Measurements from ENCODE around the gene H19. TPM values are rescaled to one million over a fixed set of nuclear protein-coding genes. Genes with fewer than 3 reads are reported as not detected.

H19 gene
- total and polyA plus RNA-seq, 2 experiments from 2014 or later, result 15.8 to 26.2 TPM

- DNase-seq (ENCODE audit: low spot score), result no peak
- no peaks in the 10 kb centered on the region for H3K36me3 ChIP-seq (replicated peaks; ENCODE audit: insufficient read depth, low read depth)
- H3K4me2 ChIP-seq, result no peak overlapping the region
- no peaks in the 10 kb centered on the region for H3K9me2 ChIP-seq (replicated peaks; ENCODE audit: insufficient read depth)
- no peak overlapping the region for H3K4me3 ChIP-seq
- WGBS (ENCODE audit: low lambda C conversion rate, missing lambda C conversion rate), result no CpG with 5 or more reads among the region's 26 CpGs
- no peaks in the 10 kb centered on the region for H3K4me1 ChIP-seq (ENCODE audit: insufficient read depth)
- no peaks in the 10 kb centered on the region for H3K79me2 ChIP-seq
- no peak overlapping the region for H3K27ac ChIP-seq
- no peaks in the 10 kb centered on the region for H4K20me1 ChIP-seq (ENCODE audit: insufficient read depth, poor library complexity, severe bottlenecking)
- no peak overlapping the region for H2AFZ ChIP-seq
- TF ChIP-seq CTCF (IDR thresholded peaks at IDR 0.05; ENCODE audit: poor library complexity), result no peak
- no peak for TF ChIP-seq EZH2phosphoT487 (IDR thresholded peaks at IDR 0.05; ENCODE audit: low read depth, severe bottlenecking, unreplicated experiment)
- no peak for TF ChIP-seq EZH2 (IDR thresholded peaks at IDR 0.05; ENCODE audit: borderline replicate concordance)
- H3K9me3 ChIP-seq (ENCODE audit: low read depth), result no peaks in the 10 kb centered on the region
- H3K27me3 ChIP-seq, result no peaks in the 10 kb centered on the region
Observed at GRCh38 chr11:1982873-1983600, 14.6 kb downstream of the H19 start.

GRCh38 chr11:1979607-1980006 lies 18.0 kb downstream of the H19 start:
- Histone ChIP-seq H3K4me1 (ENCODE audit: insufficient read depth) (no peaks in the 10 kb centered on the region), H3K36me3 (replicated peaks; ENCODE audit: insufficient read depth, low read depth) (no peaks in the 10 kb centered on the region), H3K27me3 (no peaks in the 10 kb centered on the region), H3K9me2 (replicated peaks; ENCODE audit: insufficient read depth) (no peaks in the 10 kb centered on the region), H3K4me2 (no peak overlapping the region), H3K79me2 (no peaks in the 10 kb centered on the region), H2AFZ (no peak overlapping the region), H3K4me3 (no peak overlapping the region), H4K20me1 (ENCODE audit: insufficient read depth, poor library complexity, severe bottlenecking) (no peaks in the 10 kb centered on the region), H3K27ac (no peak overlapping the region), H3K9me3 (ENCODE audit: low read depth) (no peaks in the 10 kb centered on the region)
- no CpG with 5 or more reads among the region's 11 CpGs for WGBS (ENCODE audit: low lambda C conversion rate, missing lambda C conversion rate)
- TF ChIP-seq EZH2 (IDR thresholded peaks at IDR 0.05; ENCODE audit: borderline replicate concordance) (no peak), CTCF (IDR thresholded peaks at IDR 0.05; ENCODE audit: poor library complexity) (no peak), EZH2phosphoT487 (IDR thresholded peaks at IDR 0.05; ENCODE audit: low read depth, severe bottlenecking, unreplicated experiment) (no peak)
- no peak for DNase-seq (ENCODE audit: low spot score)

- H3K27me3 ChIP-seq, result no peaks in the 10 kb centered on the region
- H3K9me2 ChIP-seq (replicated peaks; ENCODE audit: insufficient read depth), result no peaks in the 10 kb centered on the region
- no peak overlapping the region for H3K4me2 ChIP-seq
- DNase-seq (ENCODE audit: low spot score), result no peak
- no peak overlapping the region for H3K27ac ChIP-seq
- H3K79me2 ChIP-seq, result no peaks in the 10 kb centered on the region
- no peaks in the 10 kb centered on the region for H4K20me1 ChIP-seq (ENCODE audit: insufficient read depth, poor library complexity, severe bottlenecking)
- no peak overlapping the region for H3K4me3 ChIP-seq
- no peaks in the 10 kb centered on the region for H3K36me3 ChIP-seq (replicated peaks; ENCODE audit: insufficient read depth, low read depth)
- TF ChIP-seq EZH2 (IDR thresholded peaks at IDR 0.05; ENCODE audit: borderline replicate concordance), result no peak
- TF ChIP-seq EZH2phosphoT487 (IDR thresholded peaks at IDR 0.05; ENCODE audit: low read depth, severe bottlenecking, unreplicated experiment), result no peak
- TF ChIP-seq CTCF (IDR thresholded peaks at IDR 0.05; ENCODE audit: poor library complexity), result no peak
- no peaks in the 10 kb centered on the region for H3K4me1 ChIP-seq (ENCODE audit: insufficient read depth)
- H3K9me3 ChIP-seq (ENCODE audit: low read depth), result no peaks in the 10 kb centered on the region
- WGBS (ENCODE audit: low lambda C conversion rate, missing lambda C conversion rate), result no CpG with 5 or more reads among the region's 26 CpGs
- no peak overlapping the region for H2AFZ ChIP-seq
Observed at GRCh38 chr11:1978720-1979473, 18.7 kb downstream of the H19 start.
